NB4 (cell line): Measurements from ENCODE around the gene NUDT2.

Experiments
- CTCF ChIP-seq: IDR thresholded peaks from one replicate; pipeline ENCODE4 v1.5.1; 2012; ENCODE audit warnings: low read depth, low read length
- MAX ChIP-seq: IDR thresholded peaks from 2 replicates; pipeline ENCODE4 v1.6.1; 2011; ENCODE audit warnings: low read depth, low read length
- MYC ChIP-seq: IDR thresholded peaks from 2 replicates; pipeline ENCODE4 v1.6.1; 2011; ENCODE audit warnings: low read depth, low read length
- POLR2A ChIP-seq: IDR thresholded peaks from 2 replicates; pipeline ENCODE4 v1.6.1; 2011; ENCODE audit warnings: mild to moderate bottlenecking; ENCODE audit not compliant: insufficient read length; ENCODE audit errors: extremely low read depth

GRCh38 chr9:34382054-34382453 is 52.7 kb downstream of the NUDT2 start:
- TF ChIP-seq CTCF (no peak), POLR2A (no peak), MYC (no peak), MAX (no peak)
